Left ventricle myocardium superior (tissue), 1 donor: ENCODE data around the gene NDUFS4. TPM values are rescaled to one million over a fixed set of nuclear protein-coding genes. Genes with fewer than 3 reads are reported as not detected.
"Not testable (repeated sequence)": the region's sequence is repeated elsewhere in the genome, so short reads cannot be mapped to it uniquely, and the experiment has no call there.

Experiments
- ATAC-seq: fragments of 200-7000 bp; cut with Tn5 transposase; one replicate; pipeline ENCODE4 v1.9.1; 2020; ENCODE audit warnings: mild to moderate bottlenecking, moderate library complexity
- DNase-seq: peaks from one replicate; pipeline ENCODE4 v3.0.0-alpha.2; 2020
- intact Hi-C: fragments of 100-400 bp; cut with micrococcal nuclease; formaldehyde crosslinking; loops from one replicate; pipeline ENCODE4 v1.11.0; 2022
- long read RNA-seq: library from polyadenylated mRNA; unstranded; transcript quantifications from one replicate; pipeline ENCODE4 v2.0.0, GENCODE V29; 2021
- total RNA-seq: library from RNA; stranded (reverse); fragmentation: NEBNext Ultra II Directional; extraction: Animal tissue kit (Norgen Biotek cat#: 25700); gene quantifications from one replicate; pipeline ENCODE4 v1.2.1, GENCODE V29; 2021
- donor health status: DM: no; HTN: yes; CAD: no; lungs with severe emphysema.

The NDUFS4 gene
- 212 TPM for total RNA-seq
- long read RNA-seq, transcript NDUFS4-201 (5 exons, 675 nt): major isoform, 94 of 100 reads
- long read RNA-seq, partial matches to known transcripts: 2 of 100 reads
- long read RNA-seq, other reads (novel, unspliced or antisense): 0 of 100 reads

- ATAC-seq: peak; percentile 98
- peak; percentile 81 for DNase-seq
- intact Hi-C loops: no loop called here
Observed at GRCh38 chr5:53560506-53561191, at the start of gene NDUFS4. TSS of gene NDUFS4 (plus strand) at chr5:53560639. CDS start at chr5:53560663, 24 bp downstream.

- intact Hi-C loops: no loop called here
- ATAC-seq (no peak), DNase-seq (no peak)
Observed at GRCh38 chr5:53512539-53512938, 47.9 kb upstream of the NDUFS4 start.

GRCh38 chr5:53515988-53516387, 44.5 kb upstream of the NDUFS4 start:
- intact Hi-C loops: no loop called here
- no peak for DNase-seq
- ATAC-seq: no peak

- no peak for DNase-seq
- intact Hi-C loops: no loop called here
- ATAC-seq: no peak
Observed at GRCh38 chr5:53520813-53521212, 39.6 kb upstream of the NDUFS4 start.

GRCh38 chr5:53537711-53538110, 22.7 kb upstream of the NDUFS4 start:
- DNase-seq (no peak), ATAC-seq (no peak)
- intact Hi-C loops: no loop called here

- ATAC-seq, DNase-seq, intact Hi-C loops: not testable (repeated sequence)
Observed at GRCh38 chr5:53540739-53541138, 19.7 kb upstream of the NDUFS4 start.

GRCh38 chr5:53541859-53542258, 18.6 kb upstream of the NDUFS4 start:
- intact Hi-C loops: no loop called here
- no peak for ATAC-seq

GRCh38 chr5:53542926-53543325, 17.5 kb upstream of the NDUFS4 start:
- intact Hi-C loops: no loop called here
- no peak for ATAC-seq
- DNase-seq: no peak

More at GRCh38 chr5:53541859-53542258, 18.6 kb upstream of the NDUFS4 start:
- no peak for DNase-seq

GRCh38 chr5:53543401-53543800, 17.0 kb upstream of the NDUFS4 start:
- DNase-seq (no peak), ATAC-seq (no peak)
- intact Hi-C loops: no loop called here

- intact Hi-C loops: no loop called here
- DNase-seq (no peak), ATAC-seq (no peak)
Observed at GRCh38 chr5:53545744-53546143, 14.7 kb upstream of the NDUFS4 start.

- ATAC-seq (no peak), DNase-seq (no peak)
- intact Hi-C loops: no loop called here
Observed at GRCh38 chr5:53547226-53547625, 13.2 kb upstream of the NDUFS4 start.

- intact Hi-C loops, DNase-seq, ATAC-seq: not testable (repeated sequence)
Observed at GRCh38 chr5:53548501-53548900, 11.9 kb upstream of the NDUFS4 start.

GRCh38 chr5:53549792-53550191, 10.6 kb upstream of the NDUFS4 start:
- intact Hi-C loops: no loop called here
- no peak for ATAC-seq
- no peak for DNase-seq

GRCh38 chr5:53552561-53552960, 7.9 kb upstream of the NDUFS4 start:
- no peak for ATAC-seq
- no peak for DNase-seq
- intact Hi-C loops: no loop called here

GRCh38 chr5:53554444-53554843, 6.0 kb upstream of the NDUFS4 start:
- intact Hi-C loops: no loop called here
- DNase-seq: no peak
- ATAC-seq: no peak

- DNase-seq (no peak), ATAC-seq (no peak)
- intact Hi-C loops: no loop called here
Observed at GRCh38 chr5:53555160-53555559, 5.3 kb upstream of the NDUFS4 start.

GRCh38 chr5:53556001-53556400, 4.4 kb upstream of the NDUFS4 start:
- DNase-seq: no peak
- intact Hi-C loops: no loop called here
- ATAC-seq: no peak

GRCh38 chr5:53557386-53557785, 3.1 kb upstream of the NDUFS4 start:
- intact Hi-C loops: no loop called here
- no peak for DNase-seq
- no peak for ATAC-seq

- DNase-seq (no peak), ATAC-seq (no peak)
- intact Hi-C loops: no loop called here
Observed at GRCh38 chr5:53558966-53559365, 1.5 kb upstream of the NDUFS4 start.

- intact Hi-C loops: no loop called here
- ATAC-seq: peak; percentile 53
- no peak for DNase-seq
Observed at GRCh38 chr5:53560028-53560427, 411 bp upstream of the NDUFS4 start.

- ATAC-seq (no peak), DNase-seq (no peak)
- intact Hi-C loops: no loop called here
Observed at GRCh38 chr5:53568401-53568800, 8.0 kb downstream of the NDUFS4 start.
